IMR-90 (cell line): ENCODE measurements around the gene CFAP97D1. TPM values are rescaled to one million over a fixed set of nuclear protein-coding genes. Genes with fewer than 3 reads are reported as not detected.

Source experiments
- ATAC-seq: fragments of 200-7000 bp; cut with Tn5 transposase; 2 replicates; pipeline ENCODE4 v1.9.1; 2020; ENCODE audit warnings: low read depth, mild to moderate bottlenecking, moderate library complexity
- BruUV-seq: library from RNA; stranded (reverse); fragments of 400-500 nt; replicated peaks from 2 replicates; lab custom pipeline; 2021; lab: Mats Ljungman, UMichigan
- CTCF ChIA-PET: fragments of 300-600 bp; formaldehyde crosslinking; extraction: SDS; loops from one replicate; lab custom pipeline; 2021; ENCODE audit warnings: antibody characterized with exemption; lab: Yijun Ruan, JAX
- POLR2A ChIA-PET: fragments of 300-600 bp; sonication (Branson Sonifier 250); formaldehyde crosslinking; loops from one replicate; lab custom pipeline; 2022; ENCODE audit warnings: antibody characterized with exemption; ENCODE audit not compliant: unreplicated experiment; lab: Charles Lee
- DNase-seq: peaks from one replicate; pipeline ENCODE4 v3.0.0; 2013
- H2AFZ ChIP-seq: replicated peaks from 2 replicates; pipeline ENCODE3; 2013; ENCODE audit warnings: low read length, mild to moderate bottlenecking; ENCODE audit not compliant: poor library complexity
- H2AK5ac ChIP-seq: 2 replicates; pipeline ENCODE4 v1.6.1; 2013; ENCODE audit warnings: low read depth, low read length, inconsistent platforms
- H2AK9ac ChIP-seq: replicated peaks from 2 replicates; pipeline ENCODE3; 2013; ENCODE audit warnings: mild to moderate bottlenecking, low read depth, low read length, moderate library complexity; ENCODE audit not compliant: poor library complexity
- H2BK120ac ChIP-seq: 2 replicates; pipeline ENCODE4 v1.6.1; 2013; ENCODE audit warnings: low read depth, low read length, inconsistent platforms
- H2BK15ac ChIP-seq: 3 replicates; pipeline ENCODE4 v1.6.1; 2013; ENCODE audit warnings: low read depth, low read length, inconsistent platforms
- H2BK20ac ChIP-seq: 2 replicates; pipeline ENCODE4 v1.6.1; 2013; ENCODE audit warnings: low read depth, mild to moderate bottlenecking, inconsistent platforms, low read length, moderate library complexity
- H2BK5ac ChIP-seq: 2 replicates; pipeline ENCODE4 v1.6.1; 2013; ENCODE audit warnings: mild to moderate bottlenecking, low read depth, low read length, inconsistent platforms; ENCODE audit not compliant: poor library complexity, severe bottlenecking
- H3K14ac ChIP-seq: replicated peaks from 2 replicates; pipeline ENCODE4 v1.6.1; 2013; ENCODE audit warnings: low read depth, low read length, inconsistent platforms
- H3K18ac ChIP-seq: 2 replicates; pipeline ENCODE4 v1.6.1; 2013; ENCODE audit warnings: low read depth, low read length, control low read depth
- H3K23ac ChIP-seq: 2 replicates; pipeline ENCODE4 v1.6.1; 2013; ENCODE audit warnings: low read depth, low read length, inconsistent platforms
- H3K27ac ChIP-seq: 2 replicates; pipeline ENCODE4 v1.5.1; 2013; ENCODE audit warnings: mild to moderate bottlenecking, control low read depth, low read length; ENCODE audit not compliant: insufficient read depth
- H3K27me3 ChIP-seq: 2 replicates; pipeline ENCODE4 v1.6.1; 2013; ENCODE audit warnings: low read length; ENCODE audit not compliant: control insufficient read depth, insufficient read depth
- H3K36me3 ChIP-seq: 2 replicates; pipeline ENCODE4 v1.6.1; 2013; ENCODE audit warnings: low read length, mixed read lengths; ENCODE audit not compliant: control insufficient read depth, insufficient read depth
- H3K4ac ChIP-seq: 2 replicates; pipeline ENCODE4 v1.6.1; 2013; ENCODE audit warnings: low read depth, low read length, inconsistent platforms
- H3K4me1 ChIP-seq: 2 replicates; pipeline ENCODE4 v1.6.1; 2013; ENCODE audit warnings: low read length, mixed read lengths; ENCODE audit not compliant: control insufficient read depth, insufficient read depth
- H3K4me2 ChIP-seq: 2 replicates; pipeline ENCODE4 v1.6.1; 2013; ENCODE audit warnings: low read depth, mild to moderate bottlenecking, control low read depth, low read length, moderate library complexity
- H3K4me3 ChIP-seq: 2 replicates; pipeline ENCODE4 v1.5.1; 2013; ENCODE audit warnings: low read depth, mild to moderate bottlenecking, control low read depth, low read length, moderate library complexity; ENCODE audit not compliant: insufficient read depth
- H3K56ac ChIP-seq: 2 replicates; pipeline ENCODE4 v1.6.1; 2013; ENCODE audit warnings: low read length, inconsistent platforms; ENCODE audit not compliant: insufficient read depth; ENCODE audit errors: extremely low read depth
- H3K79me1 ChIP-seq, 2 experiments: 2 replicates each; pipeline ENCODE4 v1.6.1; 2013; ENCODE audit warnings: low read length in 2 of 2, inconsistent platforms in 1 of 2, low read depth in 1 of 2
- H3K9ac ChIP-seq: 2 replicates; pipeline ENCODE4 v1.6.1; 2013; ENCODE audit warnings: low read depth, low read length, control low read depth
- H3K9me1 ChIP-seq: 2 replicates; pipeline ENCODE4 v1.6.1; 2013; ENCODE audit warnings: low read length, inconsistent platforms; ENCODE audit not compliant: insufficient read depth
- H3K9me3 ChIP-seq: 2 replicates; pipeline ENCODE4 v1.6.1; 2013; ENCODE audit warnings: low read length; ENCODE audit not compliant: control insufficient read depth, insufficient read depth
- H4K20me1 ChIP-seq: 2 replicates; pipeline ENCODE4 v1.6.1; 2013; ENCODE audit warnings: low read length, inconsistent platforms; ENCODE audit not compliant: insufficient read depth
- H4K5ac ChIP-seq: 2 replicates; pipeline ENCODE4 v1.6.1; 2013; ENCODE audit warnings: mild to moderate bottlenecking, low read depth, low read length, control low read depth
- H4K8ac ChIP-seq, 2 experiments: 2 replicates each; pipeline ENCODE4 v1.6.1; 2013; ENCODE audit warnings: low read depth in 2 of 2, low read length in 2 of 2, control low read depth in 1 of 2, inconsistent platforms in 1 of 2
- H4K91ac ChIP-seq: 2 replicates; pipeline ENCODE4 v1.6.1; 2013; ENCODE audit warnings: low read depth, low read length, inconsistent platforms; ENCODE audit not compliant: insufficient read depth
- CHD1 ChIP-seq: IDR thresholded peaks from 2 replicates; pipeline ENCODE4 v1.6.1; 2012; ENCODE audit warnings: low read depth, low read length, improper control_type of control experiment
- ELK1 ChIP-seq: fragments of 150-350 bp; IDR thresholded peaks from 2 replicates; pipeline ENCODE4 v1.6.1; 2016; ENCODE audit warnings: low read depth, mild to moderate bottlenecking, low read length, moderate library complexity, borderline replicate concordance
- USF2 ChIP-seq: fragments of 150-350 bp; IDR thresholded peaks from 2 replicates; pipeline ENCODE4 v1.6.1; 2017; ENCODE audit warnings: mild to moderate bottlenecking, antibody characterized with exemption, low read length, low read depth
- WGBS, 2 experiments: methylation state at CpG; one replicate each; pipeline versions ENCODE4 v1.1.5 to v1.1.7; 2013; ENCODE audit warnings: missing lambda C conversion rate in 2 of 2; ENCODE audit not compliant: insufficient read length in 1 of 2; ENCODE audit errors: extremely low coverage in 2 of 2; 5-methylcytosine and 5-hydroxymethylcytosine counted together
- dilution Hi-C: fragments of 300-500 bp; cut with HindIII; formaldehyde crosslinking; loops from one replicate; pipeline ENCODE4 v1.14.3; 2018; ENCODE audit warnings: low sequenced_read_pairs; ENCODE audit not compliant: unreplicated experiment
- in situ Hi-C: fragments of 300-500 bp; cut with MboI; formaldehyde crosslinking; loops from 3 replicates; pipeline ENCODE4 v1.14.3; 2019; ENCODE audit warnings: low sequenced_read_pairs, inconsistent platforms, mixed read lengths
- intact Hi-C: fragments of 100-400 bp; cut with micrococcal nuclease; formaldehyde crosslinking; loops from 2 replicates; pipeline ENCODE4 v1.10.0; 2022
- polyA plus RNA-seq, 3 experiments: library from polyadenylated mRNA; depleted of rRNA; stranded (reverse); fragments of >200 nt; gene quantifications; 2 replicates each; pipeline ENCODE4 v1.2.3, GENCODE V29; 2012; ENCODE audit warnings: low replicate concordance in 1 of 3
- total RNA-seq: library from RNA; depleted of rRNA; stranded (reverse); fragments of >200 nt; gene quantifications from 2 replicates; pipeline ENCODE4 v1.2.3, GENCODE V29; 2012

The CFAP97D1 gene
- total and polyA plus RNA-seq, 2 of the 4 experiments (the other 2 are of a cell fraction), result under 0.01 TPM; not detected in 1

- TF ChIP-seq USF2, result no peak
These were observed 7.2 kb upstream of the CFAP97D1 start (continued) for GRCh38 chr17:43772877-43773648.

DNA sequence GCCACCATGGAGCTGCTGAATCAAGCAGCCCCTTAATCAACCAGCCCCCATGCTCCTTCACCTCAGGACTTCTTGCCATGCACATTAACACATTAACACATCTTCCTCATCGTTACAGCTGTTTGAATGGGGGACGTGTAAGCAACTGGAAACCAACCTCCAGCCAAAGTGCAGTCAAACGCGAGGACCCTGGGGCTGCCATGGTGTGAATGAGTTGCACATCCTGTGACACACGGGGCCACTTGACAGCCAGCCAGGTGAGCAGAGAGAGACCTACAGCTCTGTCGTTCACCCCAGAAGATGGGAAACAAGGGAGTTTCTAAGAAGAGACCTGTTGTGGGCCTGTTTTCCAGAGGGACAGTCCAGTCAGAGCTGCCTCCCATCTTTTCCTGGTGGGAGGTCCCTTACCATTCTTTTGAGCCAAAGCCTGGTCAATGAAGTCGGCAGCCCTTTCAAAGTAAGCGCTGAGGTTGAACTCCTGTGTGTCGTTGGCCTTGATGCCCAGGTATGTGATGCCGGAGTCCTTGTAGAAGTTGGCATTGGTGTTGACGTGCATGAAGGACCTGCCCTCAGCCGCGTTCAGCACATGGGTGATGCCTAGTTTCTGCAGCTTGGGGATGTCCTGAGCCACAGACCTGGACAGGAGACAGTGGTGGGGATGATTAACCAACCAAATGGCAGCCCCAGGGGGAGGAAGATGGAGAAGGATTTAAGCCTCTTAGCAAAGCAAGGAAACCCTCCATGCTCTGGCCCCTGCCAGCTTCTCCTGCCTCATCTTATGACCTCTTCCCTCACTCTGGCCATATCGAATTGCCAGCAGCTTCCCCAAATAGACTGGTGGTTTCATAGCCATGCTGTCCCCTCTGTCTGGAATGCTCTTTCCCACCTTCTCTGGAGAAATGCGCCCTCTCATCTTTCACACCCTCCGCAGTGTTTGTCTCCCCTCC lies 5.7 kb upstream of the CFAP97D1 start:
- H4K8ac ChIP-seq, result no peak overlapping the region
- in situ Hi-C loops, result no loop called here
- H3K9me3 ChIP-seq, result no peaks in the 10 kb centered on the region
- H2AK9ac ChIP-seq, result no peak overlapping the region
- ATAC-seq (no peak), DNase-seq (no peak)
- peaks cover 28% of the 10 kb centered on the region for H3K9me1 ChIP-seq
- no peak overlapping the region for H3K27ac ChIP-seq
- POLR2A ChIA-PET, result no interaction called here
- 98% methylated on average over 6 of the region's 16 CpGs; no CpG with 5 or more reads in 1 of the 2 experiments for WGBS, 2 experiments
- H3K4me2 ChIP-seq, result no peak overlapping the region
- no peak overlapping the region for H3K56ac ChIP-seq
- no peak overlapping the region for H4K5ac ChIP-seq
- H3K27me3 ChIP-seq, result no peaks in the 10 kb centered on the region
- no peak overlapping the region for H2BK20ac ChIP-seq
- no peak overlapping the region for H2AK5ac ChIP-seq
- peaks cover 21 to 60% of the 10 kb centered on the region in 2 experiments for H3K79me1 ChIP-seq
- no peak overlapping the region for H2AFZ ChIP-seq
- H3K23ac ChIP-seq, result no peak overlapping the region
- CTCF ChIA-PET, result interaction anchor here (1.3 kb wide), 1 partner anchor 9 kb away, joined by 5 read pairs; no protein-coding TSS in a partner anchor
- H2BK5ac ChIP-seq, result no peak overlapping the region
- H3K36me3 ChIP-seq, result peaks cover 46% of the 10 kb centered on the region
- TF ChIP-seq CHD1, result no peak
- TF ChIP-seq ELK1, result no peak
- no peak overlapping the region for H2BK120ac ChIP-seq
- no peak overlapping the region for H3K18ac ChIP-seq
- dilution Hi-C loops, result no loop called here
- H4K20me1 ChIP-seq, result peaks cover 33% of the 10 kb centered on the region
- H3K9ac ChIP-seq, result no peak overlapping the region
- H3K4me1 ChIP-seq, result peaks cover 4% of the 10 kb centered on the region; the same call in 1 of the 2 replicates
- intact Hi-C loops, result no loop called here
- no TSS peak for BruUV-seq
- no peak overlapping the region for H4K91ac ChIP-seq
- no peak overlapping the region for H2BK15ac ChIP-seq
- H3K14ac ChIP-seq, result no peak overlapping the region
- no peak overlapping the region for H3K4me3 ChIP-seq
- H3K4ac ChIP-seq, result no peak overlapping the region
